HEK293 (cell line): ENCODE measurements around the gene FAM131B.

Source experiments
- CTCF ChIA-PET: fragments of 350-600 bp; formaldehyde crosslinking; extraction: SDS; loops from one replicate; lab custom pipeline; 2021; ENCODE audit warnings: antibody characterized with exemption; lab: Yijun Ruan, JAX
- POLR2A ChIA-PET: fragments of 300-600 bp; formaldehyde crosslinking; extraction: SDS; loops from one replicate; lab custom pipeline; 2020; ENCODE audit warnings: antibody characterized with exemption, inconsistent platforms; lab: Yijun Ruan, JAX
- H3K27ac ChIP-seq: fragments of 200-500 bp; sonication (Bioruptor generic); 2 replicates; pipeline ENCODE4 v1.5.1; 2014; ENCODE audit warnings: low read depth, low read length, control low read depth, inconsistent platforms; ENCODE audit errors: extremely low read depth
- H3K36me3 ChIP-seq, 2 experiments: fragments of 200-500 bp in 1 of 2; sonication (Bioruptor generic) in 1 of 2; 1 replicate in 1 of 2; 2 replicates in 1 of 2; pipeline ENCODE4 v1.5.1; 2014 to 2017; ENCODE audit warnings: inconsistent platforms in 2 of 2, low read length in 2 of 2; ENCODE audit not compliant: control insufficient read depth in 2 of 2, insufficient read depth in 1 of 2
- H3K4me1 ChIP-seq: fragments of 200-500 bp; sonication (Bioruptor generic); 2 replicates; pipeline ENCODE4 v1.5.1; 2014; ENCODE audit warnings: mild to moderate bottlenecking, low read length, inconsistent platforms; ENCODE audit not compliant: control insufficient read depth, insufficient read depth
- H3K4me3 ChIP-seq: 2 replicates; pipeline ENCODE4 v1.5.1; 2011; ENCODE audit warnings: low read depth, mild to moderate bottlenecking, control low read depth, low read length, moderate library complexity
- H3K9me3 ChIP-seq: fragments of 200-500 bp; sonication (Bioruptor generic); 2 replicates; pipeline ENCODE4 v1.5.1; 2014; ENCODE audit warnings: low read depth, low read length, inconsistent platforms; ENCODE audit not compliant: control insufficient read depth, insufficient read depth
- BCL11B ChIP-seq: fragments of 450-650 bp; formaldehyde crosslinking; IDR thresholded peaks from 2 replicates; pipeline ENCODE4 v1.5.1; 2016; ENCODE audit warnings: low read depth, missing biosample characterization, missing genetic modification characterization
- EGR2 ChIP-seq: fragments of 450-650 bp; formaldehyde crosslinking; IDR thresholded peaks from 2 replicates; pipeline ENCODE4 v1.5.1; 2016; ENCODE audit warnings: low read depth, missing biosample characterization, missing genetic modification characterization
- SP2 ChIP-seq: fragments of 450-650 bp; formaldehyde crosslinking; IDR thresholded peaks from 2 replicates; pipeline ENCODE4 v1.5.1; 2016; ENCODE audit warnings: missing biosample characterization, missing genetic modification characterization
- ZBTB26 ChIP-seq: fragments of 450-650 bp; formaldehyde crosslinking; optimal IDR thresholded peaks from 2 replicates; pipeline ENCODE3; 2016; ENCODE audit warnings: missing biosample characterization, mild to moderate bottlenecking, missing genetic modification characterization
- ZBTB8A ChIP-seq: fragments of 450-650 bp; formaldehyde crosslinking; IDR thresholded peaks from 2 replicates; pipeline ENCODE4 v1.5.1; 2016; ENCODE audit warnings: missing biosample characterization, missing genetic modification characterization
- ZNF10 ChIP-seq: fragments of 450-650 bp; formaldehyde crosslinking; IDR thresholded peaks from 2 replicates; pipeline ENCODE4 v1.5.1; 2017; ENCODE audit warnings: missing biosample characterization, missing genetic modification characterization
- ZNF18 ChIP-seq: fragments of 450-650 bp; formaldehyde crosslinking; IDR thresholded peaks from 2 replicates; pipeline ENCODE4 v1.5.1; 2016; ENCODE audit warnings: missing biosample characterization, missing genetic modification characterization
- ZNF202 ChIP-seq: fragments of 450-650 bp; formaldehyde crosslinking; IDR thresholded peaks from 2 replicates; pipeline ENCODE4 v1.5.1; 2016; ENCODE audit warnings: missing biosample characterization, missing genetic modification characterization, borderline replicate concordance
- ZNF354C ChIP-seq: fragments of 450-650 bp; formaldehyde crosslinking; IDR thresholded peaks from 2 replicates; pipeline ENCODE4 v1.5.1; 2016; ENCODE audit warnings: missing biosample characterization, missing genetic modification characterization, low read depth, borderline replicate concordance
- ZNF391 ChIP-seq: fragments of 450-650 bp; formaldehyde crosslinking; IDR thresholded peaks from 2 replicates; pipeline ENCODE4 v1.5.1; 2016; ENCODE audit warnings: low read depth, missing biosample characterization, missing genetic modification characterization, borderline replicate concordance
- ZNF416 ChIP-seq: fragments of 450-650 bp; formaldehyde crosslinking; IDR thresholded peaks from 2 replicates; pipeline ENCODE4 v1.5.1; 2016; ENCODE audit warnings: missing biosample characterization, missing genetic modification characterization
- TF ChIP-seq, protein P1 (sequence below): fragments of 450-650 bp; formaldehyde crosslinking; IDR thresholded peaks from 2 replicates; pipeline ENCODE4 v1.5.1; 2016; ENCODE audit warnings: missing biosample characterization, missing genetic modification characterization

Gene FAM131B

DNA sequence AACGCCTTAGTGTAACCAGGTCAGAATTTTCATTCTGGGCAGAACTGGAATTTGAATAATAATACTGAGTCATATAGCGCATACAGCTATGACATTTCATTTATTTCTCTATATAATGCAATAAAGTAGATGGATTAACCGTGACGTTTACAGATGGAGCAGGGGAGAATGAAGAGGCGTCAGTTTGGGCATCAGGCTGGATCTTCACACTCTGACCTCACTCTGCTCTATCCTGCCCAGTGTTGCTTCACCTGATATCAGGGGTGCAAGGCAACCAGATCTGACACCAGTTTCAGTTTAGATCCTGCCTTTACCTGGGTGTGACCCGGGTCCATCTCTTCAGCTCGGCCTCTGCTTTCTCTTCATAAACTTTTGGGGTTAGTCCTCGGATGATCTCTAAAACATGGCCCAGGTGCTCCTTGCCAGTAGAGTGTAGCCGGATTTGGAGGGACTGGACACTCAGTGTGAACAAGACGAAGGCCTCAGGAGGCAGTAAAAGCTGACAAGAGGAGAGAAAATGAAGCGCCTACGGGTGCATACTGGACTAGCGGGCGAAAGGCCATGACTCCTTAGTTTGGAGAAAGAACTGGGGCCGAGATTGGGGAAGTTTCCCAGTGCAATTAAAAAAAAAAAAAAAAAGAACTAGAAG lies 17.2 kb upstream of the FAM131B start:
- Histone ChIP-seq H3K27ac (no peak overlapping the region; the same call in 1 of the 2 replicates), H3K4me1 (peaks cover 3% of the 10 kb centered on the region; the same call in 1 of the 2 replicates)
- POLR2A ChIA-PET, result interaction anchor here (0.7 to 3.0 kb wide), 7 partner anchors 10 to 100 kb away, joined by 3 to 13 read pairs (median 5); partner anchors contain the start of genes CASP2 and EPHA1

DNA sequence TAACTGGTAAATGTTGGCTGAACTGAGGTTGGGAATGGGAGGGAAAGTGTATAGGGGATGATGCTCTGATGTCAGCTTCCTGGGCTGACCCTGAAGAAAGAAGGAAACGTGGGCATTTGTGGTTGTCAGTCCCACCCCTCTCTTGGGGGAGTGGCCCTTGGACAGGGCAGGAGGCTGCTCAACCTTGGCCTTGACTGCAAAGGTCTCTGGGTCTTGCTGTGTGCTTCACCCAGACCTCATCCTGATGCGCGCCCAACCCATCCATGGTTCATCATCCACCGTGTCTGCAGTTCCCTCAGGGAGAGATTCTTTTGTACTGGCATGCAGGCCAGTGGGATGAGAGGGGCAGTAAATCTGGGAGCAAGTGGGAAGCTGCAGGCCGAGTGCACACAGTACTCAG lies 13.9 kb upstream of the FAM131B start:
- no peaks in the 10 kb centered on the region for H3K36me3 ChIP-seq
- ChIA-PET CTCF (no interaction called here), POLR2A (no interaction called here)
- H3K4me3 ChIP-seq, result no peak overlapping the region
- TF ChIP-seq SP2 (0 out of 2 replicates have a peak, but pooled peaks have one; percentile 14), ZNF391 (tag by site-specific recombination) (no peak)
- no peaks in the 10 kb centered on the region for H3K9me3 ChIP-seq
- peaks cover 3% of the 10 kb centered on the region; the same call in 1 of the 2 replicates for H3K4me1 ChIP-seq
- H3K27ac ChIP-seq, result no peak overlapping the region

More for the DNA sequence above, 17.2 kb upstream of the FAM131B start:
- Histone ChIP-seq H3K4me3 (peak overlapping the region; percentile 85; the same call in 1 of the 2 replicates), H3K36me3 (peaks cover 0 to 23% of the 10 kb centered on the region in 2 experiments; a peak in 1 of 3 replicates), H3K9me3 (no peaks in the 10 kb centered on the region)
- TF ChIP-seq, protein P1, sequence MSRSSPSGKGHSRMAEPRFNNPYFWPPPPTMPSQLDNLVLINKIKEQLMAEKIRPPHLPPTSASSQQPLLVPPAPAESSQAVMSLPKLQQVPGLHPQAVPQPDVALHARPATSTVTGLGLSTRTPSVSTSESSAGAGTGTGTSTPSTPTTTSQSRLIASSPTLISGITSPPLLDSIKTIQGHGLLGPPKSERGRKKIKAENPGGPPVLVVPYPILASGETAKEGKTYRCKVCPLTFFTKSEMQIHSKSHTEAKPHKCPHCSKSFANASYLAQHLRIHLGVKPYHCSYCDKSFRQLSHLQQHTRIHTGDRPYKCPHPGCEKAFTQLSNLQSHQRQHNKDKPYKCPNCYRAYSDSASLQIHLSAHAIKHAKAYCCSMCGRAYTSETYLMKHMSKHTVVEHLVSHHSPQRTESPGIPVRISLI, result peak; percentile 90
- TF ChIP-seq ZBTB8A (tag by site-specific recombination), result no peak
- peak; percentile 49; the same call in 1 of the 2 replicates for TF ChIP-seq ZNF18 (tag by site-specific recombination)
- no peak for TF ChIP-seq BCL11B (tag by site-specific recombination)
- TF ChIP-seq ZNF10 (tag by site-specific recombination), result 0 out of 2 replicates have a peak, but pooled peaks have one; percentile 42
- TF ChIP-seq ZBTB26 (tag by site-specific recombination), result no peak
- TF ChIP-seq ZNF354C (tag by site-specific recombination), result no peak
- CTCF ChIA-PET, result interaction anchor here (0.6 to 2.9 kb wide), 18 partner anchors 9 to 557 kb away, joined by 3 to 43 read pairs (median 6); partner anchors contain the start of gene FAM131B

DNA sequence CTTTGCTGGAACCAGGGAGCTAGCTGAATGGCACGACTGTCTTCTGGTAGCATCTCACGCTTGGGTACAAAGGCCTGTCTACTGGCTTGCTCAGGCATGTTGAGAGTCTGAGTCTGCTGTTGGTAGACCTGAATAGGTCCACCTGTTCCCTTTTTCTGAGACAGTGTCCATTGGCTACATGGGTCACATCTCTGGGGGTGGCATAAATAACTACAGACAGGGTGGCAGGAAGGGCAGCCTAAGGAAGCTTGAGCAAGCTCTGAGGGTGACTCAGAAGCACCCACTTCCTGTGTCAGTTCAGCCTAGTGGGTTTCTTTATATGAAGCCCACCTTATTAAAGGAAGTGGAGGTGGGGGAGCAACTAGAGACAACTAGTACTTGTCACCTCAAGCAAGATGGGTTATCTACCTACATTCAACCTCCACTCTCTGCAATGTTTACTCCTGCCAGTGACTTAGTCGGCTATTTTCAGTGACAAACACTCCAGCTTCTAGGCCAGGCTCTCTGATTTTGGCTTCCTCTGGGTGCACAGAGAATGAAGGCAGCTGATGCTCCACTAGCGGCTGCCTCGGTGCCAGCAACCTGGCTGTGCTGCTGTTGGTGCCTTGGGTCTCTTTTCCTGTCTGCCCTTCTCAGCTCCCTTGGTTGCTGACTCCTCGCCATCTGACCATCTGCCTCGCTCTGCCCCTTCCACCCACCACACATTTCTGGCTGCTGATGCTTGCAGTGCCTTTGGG lies 13.0 kb upstream of the FAM131B start:
- H3K9me3 ChIP-seq, result no peaks in the 10 kb centered on the region
- H3K36me3 ChIP-seq, result no peaks in the 10 kb centered on the region
- H3K27ac ChIP-seq, result no peak overlapping the region
- CTCF ChIA-PET, result interaction anchor here (0.6 to 0.7 kb wide), 2 partner anchors 40 to 135 kb away, joined by 3 to 4 read pairs; no protein-coding TSS in a partner anchor
- H3K4me1 ChIP-seq, result peaks cover 3% of the 10 kb centered on the region; the same call in 1 of the 2 replicates
- no peak for TF ChIP-seq ZNF202 (tag by site-specific recombination)
- 0 out of 2 replicates have a peak, but pooled peaks have one; percentile 14 for TF ChIP-seq EGR2 (tag by site-specific recombination)
- no peak for TF ChIP-seq ZNF416 (tag by site-specific recombination)
- no peak overlapping the region for H3K4me3 ChIP-seq
- POLR2A ChIA-PET, result no interaction called here
